GM19023 (cell line): ENCODE results near the gene ELMO1.

Experiments used
- ATAC-seq: cut with Tn5 transposase; IDR thresholded peaks from one replicate; pipeline ENCODE4 v1.9.1; 2021; ENCODE audit warnings: mild to moderate bottlenecking, moderate library complexity; ENCODE audit not compliant: unreplicated experiment

The ELMO1 gene

GRCh38 chr7:37282093-37282444 lies 166.6 kb downstream of the ELMO1 start:
- no peak for ATAC-seq

DNA sequence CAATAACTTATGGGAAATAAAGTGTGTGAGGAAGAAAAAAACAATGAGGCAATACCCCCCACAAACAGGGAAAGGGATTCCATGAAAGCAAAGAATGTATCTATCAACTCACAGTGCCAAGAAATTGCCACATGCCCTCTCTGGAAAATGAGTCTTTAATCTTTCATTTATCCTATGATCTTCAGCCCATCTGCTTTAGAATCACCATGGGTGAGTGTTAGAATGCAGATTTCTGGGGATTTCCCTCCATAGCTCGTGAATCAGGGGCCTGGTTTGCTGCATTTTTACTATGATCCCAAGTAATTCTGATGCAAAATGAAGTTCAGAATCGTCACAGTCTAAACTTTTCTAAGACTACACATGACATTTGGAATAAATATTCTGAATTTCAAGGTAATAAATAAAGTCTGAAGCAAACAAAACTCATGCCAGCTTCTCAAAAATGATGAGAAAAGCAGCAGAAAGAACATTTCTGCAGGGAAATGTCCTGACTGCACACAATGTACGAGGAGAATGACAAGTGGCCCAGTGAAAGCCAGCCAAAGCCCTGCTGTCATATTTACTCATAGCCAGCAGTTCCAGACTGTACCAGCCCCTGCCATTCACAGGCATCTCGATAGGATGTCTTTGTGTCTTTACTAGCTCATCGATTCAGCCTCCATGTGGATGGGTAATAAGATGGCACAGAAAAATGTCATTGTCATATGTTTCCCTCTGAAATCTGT lies 167.1 kb downstream of the ELMO1 start:
- no peak for ATAC-seq

DNA sequence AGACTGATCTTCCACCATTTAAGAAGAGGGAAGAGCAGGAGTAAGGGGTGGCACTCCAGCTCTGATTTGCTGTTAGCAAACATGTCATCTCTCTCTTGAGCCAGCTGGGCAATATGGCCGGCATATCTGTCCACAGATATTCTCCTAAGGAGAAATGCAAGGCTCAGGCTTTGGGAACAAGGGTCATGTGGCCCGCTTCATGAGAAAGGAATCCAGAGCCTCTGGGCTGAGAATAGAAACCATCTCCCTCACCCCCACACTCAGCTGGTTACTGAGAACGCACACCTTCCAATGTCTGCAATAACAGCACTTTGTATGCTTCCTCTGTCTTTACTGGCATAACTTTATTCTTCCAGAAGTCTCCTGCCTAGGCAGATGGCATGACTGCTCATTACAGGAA lies 171.2 kb downstream of the ELMO1 start:
- no peak for ATAC-seq

DNA sequence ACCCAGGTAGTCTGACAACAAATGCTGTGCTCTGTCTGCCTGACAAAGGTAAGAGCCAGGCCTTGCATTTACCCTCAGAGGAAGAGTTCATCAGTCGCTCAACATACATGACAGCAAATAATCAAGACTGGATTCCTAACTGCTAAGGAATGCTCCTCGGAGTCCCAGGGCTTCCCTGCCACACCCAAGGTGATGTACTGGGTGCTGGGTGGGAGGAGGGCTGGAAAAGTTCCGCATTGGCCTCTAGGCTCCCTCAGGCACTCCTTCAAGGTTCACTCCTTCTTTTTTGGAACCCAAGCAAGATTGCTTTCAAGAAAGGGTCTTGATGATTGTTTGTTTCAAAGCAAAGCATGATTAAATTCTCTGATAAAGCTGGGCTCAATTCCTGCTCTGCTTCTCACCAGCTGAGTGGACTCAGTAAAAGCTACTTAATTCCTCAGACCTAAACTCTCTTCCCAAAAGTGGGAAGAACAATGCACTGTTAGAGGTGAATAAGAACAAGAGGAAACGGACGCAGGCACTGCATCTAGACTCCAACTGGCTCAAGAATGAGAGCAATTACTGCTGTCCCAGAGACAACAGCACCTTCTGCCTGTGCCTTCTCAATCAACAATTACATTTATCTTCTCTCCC lies 173.5 kb downstream of the ELMO1 start:
- no peak for ATAC-seq

DNA sequence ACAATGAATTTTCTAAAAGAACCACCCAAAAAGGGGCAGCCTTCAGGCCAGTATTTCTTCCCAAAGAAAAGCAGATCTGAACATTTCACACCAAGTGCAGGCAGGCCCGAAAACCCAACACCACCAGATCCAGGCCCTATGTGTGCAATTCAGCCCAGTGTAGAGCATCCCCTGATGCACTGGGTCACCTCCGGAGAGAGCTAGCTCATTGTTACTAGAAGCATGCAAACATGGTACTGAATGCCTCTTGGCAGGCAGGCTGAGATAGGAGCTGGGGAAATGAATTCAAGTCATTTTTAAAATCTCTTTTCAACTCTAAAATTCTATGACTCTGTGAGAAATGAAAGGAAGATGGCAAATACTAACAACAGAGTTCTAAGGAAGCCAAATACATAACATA lies 174.8 kb downstream of the ELMO1 start:
- ATAC-seq: no peak

DNA sequence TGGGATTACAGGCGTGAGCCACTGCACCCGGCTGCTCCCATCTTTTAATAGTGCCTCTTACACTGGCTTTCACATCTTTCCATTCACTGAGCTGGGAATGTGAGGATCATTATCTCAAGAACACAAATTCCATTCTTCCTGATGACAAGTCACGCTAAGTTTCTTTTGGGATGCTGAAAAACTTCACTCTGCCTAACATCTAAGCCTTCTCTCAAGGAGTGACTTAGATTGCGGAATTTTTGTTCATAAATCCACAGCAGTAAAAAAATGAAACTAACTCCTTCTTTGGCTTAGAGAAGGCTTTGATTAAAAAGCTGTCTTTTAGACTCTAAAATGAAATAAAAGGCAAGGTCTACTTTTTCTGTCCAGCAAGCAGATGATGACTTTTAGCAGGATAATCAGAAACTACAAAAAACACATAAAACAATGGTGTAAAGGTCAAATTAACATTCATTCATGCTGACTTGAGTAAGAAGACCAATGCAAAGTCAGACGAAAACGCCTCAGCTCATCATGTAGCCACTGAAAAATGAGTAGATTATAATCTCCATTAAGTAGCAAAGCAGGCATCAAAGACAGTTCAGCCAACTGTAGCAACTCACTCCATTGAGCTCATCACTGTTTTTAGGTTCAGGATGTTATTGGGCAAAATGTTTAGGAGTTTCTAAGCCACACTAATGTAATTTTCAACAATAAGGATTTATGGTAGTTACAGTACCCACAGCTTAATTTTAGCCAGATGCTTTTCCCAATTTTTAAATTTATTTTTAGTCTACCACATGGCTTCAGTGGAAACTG lies 178.8 kb downstream of the ELMO1 start:
- no peak for ATAC-seq

GRCh38 chr7:37267251-37267650 lies 181.4 kb downstream of the ELMO1 start:
- ATAC-seq: no peak

DNA sequence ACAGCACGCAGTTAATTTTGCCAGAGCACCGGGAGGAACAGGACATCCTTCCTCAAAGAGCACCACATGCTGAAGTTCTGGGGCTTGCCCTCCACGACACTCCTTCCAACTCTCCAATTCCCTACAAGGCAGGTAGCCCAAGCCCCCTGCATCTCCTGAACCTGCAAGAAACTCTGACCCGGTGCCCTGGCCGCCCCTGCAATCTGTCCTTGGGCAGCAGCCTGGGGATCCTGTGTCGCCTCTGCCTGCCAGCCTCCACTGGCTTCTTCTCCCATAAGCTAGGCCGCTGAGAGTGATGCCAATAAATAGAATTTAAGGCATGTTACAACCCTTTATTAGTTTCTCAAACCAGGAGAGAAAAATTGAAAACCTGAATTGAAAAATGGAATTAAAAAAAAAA lies 182.8 kb downstream of the ELMO1 start:
- no peak for ATAC-seq

DNA sequence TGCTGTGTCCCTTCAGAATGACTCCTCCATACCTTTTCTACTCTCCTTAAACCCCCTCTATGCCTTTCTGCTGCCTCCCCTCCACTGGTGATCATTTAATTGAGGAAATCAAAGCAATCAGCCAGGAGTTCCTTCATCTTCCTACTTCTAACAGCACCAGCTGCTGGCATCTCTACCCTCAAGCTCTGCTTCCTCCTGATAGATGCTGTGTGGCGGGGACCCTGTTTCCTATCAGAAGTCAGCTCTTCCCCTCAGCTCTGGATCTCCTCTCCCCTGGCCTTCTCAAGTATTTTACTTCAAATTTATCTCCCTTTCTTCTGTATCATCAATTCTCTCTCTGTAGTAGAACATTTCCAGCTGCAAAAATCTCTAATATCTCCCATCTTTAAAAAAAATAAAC lies 183.7 kb downstream of the ELMO1 start:
- ATAC-seq: no peak

DNA sequence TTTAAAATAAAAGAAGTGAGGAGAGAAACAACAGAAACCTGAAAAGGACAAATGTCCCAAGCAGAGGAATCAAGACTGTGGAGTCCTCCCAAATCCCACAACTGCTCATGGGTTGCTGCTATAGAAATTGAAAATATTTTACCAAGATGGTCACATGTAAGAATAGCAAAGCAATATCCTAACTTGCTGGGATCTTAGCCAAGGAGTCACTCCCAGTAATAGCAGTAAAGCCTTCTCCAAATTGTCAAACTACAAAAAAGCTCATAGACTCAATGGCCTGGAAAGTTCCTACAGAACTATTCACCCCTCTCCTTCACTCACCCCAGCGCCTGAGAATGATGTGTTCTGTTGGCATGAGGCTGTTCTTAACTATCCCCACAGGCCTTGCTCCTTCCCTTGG lies 186.5 kb downstream of the ELMO1 start:
- no peak for ATAC-seq

DNA sequence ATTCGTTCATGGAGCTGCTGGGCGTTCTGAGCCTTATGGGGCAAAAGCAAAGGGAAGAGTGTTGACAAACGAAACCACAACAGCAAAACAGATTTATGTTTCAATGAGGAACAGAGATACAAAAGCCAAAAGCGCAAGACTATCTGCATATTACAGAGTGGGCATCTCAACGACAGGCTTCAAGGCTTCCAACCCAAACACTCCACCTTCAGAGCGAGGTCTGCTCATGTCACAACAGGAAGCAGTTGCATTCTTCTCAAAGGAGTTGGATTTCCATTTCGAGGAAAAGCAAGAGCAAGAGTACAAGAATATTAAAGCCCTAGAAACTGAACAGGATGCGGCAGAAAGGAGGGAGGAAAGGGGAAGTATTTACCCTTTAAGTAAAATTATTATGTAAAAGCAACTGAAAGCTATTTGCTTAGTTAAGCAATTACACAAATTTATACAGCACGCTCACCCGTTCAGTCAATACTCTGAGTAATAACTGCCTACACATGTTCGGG lies 189.3 kb downstream of the ELMO1 start:
- ATAC-seq: no peak

DNA sequence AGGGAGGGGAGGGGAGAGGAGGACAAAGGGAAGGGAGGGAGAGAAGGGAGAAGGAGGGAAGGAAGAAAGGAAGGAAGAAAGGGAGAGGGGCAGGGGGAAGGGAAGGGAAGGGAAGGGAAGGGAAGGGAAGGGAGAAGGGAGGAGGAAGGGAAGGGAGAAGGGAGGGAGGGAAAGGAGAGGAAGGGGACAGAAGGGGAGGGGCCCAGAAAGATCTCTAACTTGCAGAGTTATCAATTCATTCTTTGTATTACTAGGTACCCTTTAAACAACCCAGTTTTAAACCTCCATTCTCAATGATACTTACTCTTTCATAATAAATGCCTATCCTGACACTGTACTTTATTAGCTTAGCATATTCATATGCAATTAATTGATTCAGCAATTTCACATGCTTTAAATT lies 192.0 kb downstream of the ELMO1 start:
- ATAC-seq: no peak

DNA sequence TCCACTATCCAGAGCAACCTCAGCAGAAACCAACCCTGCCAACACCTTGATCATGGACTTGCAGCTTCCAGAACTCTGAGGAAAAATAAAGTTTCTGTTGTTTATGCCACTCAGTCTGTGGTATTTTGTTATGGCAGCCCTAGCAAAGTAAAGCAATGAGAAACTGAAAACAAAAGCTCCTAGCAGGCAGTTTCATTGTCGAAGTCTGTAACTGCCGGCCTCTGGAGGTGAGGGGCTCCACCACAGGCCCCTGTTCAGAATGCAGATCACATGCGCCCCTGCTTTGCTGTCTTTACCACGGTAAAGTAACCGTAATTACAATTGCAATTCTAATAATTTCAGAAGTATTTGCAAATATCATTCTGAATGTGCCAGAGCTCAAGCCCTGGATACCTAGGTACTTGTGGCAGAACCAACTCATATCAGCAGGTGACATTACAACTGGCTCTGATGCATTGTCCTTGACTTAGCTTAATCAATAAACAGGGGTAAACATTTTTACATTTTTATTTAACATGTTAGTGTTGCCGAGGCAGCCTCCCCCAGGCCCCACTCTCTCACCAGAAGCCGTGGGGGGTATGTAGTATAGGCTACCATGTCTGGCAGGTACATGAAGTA lies 193.2 kb downstream of the ELMO1 start:
- no peak for ATAC-seq

GRCh38 chr7:37251222-37251621 lies 197.4 kb downstream of the ELMO1 start:
- no peak for ATAC-seq

DNA sequence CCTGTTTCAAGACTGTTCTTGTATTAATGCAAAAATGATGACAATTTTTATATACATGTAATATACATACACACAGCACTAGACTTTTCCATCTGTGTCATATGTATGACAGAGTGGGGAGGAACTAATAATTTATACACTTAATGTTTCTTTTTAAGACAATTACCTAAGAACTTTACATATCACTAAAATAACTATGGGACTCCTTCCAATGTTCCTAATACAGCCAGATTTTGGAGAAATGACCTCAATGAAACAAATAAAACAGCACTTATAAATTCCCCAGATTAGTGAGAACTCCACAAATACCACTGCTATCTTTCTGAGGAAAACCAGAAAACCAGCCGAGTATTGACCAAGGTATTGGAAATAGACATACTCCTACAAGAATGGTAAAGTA lies 199.4 kb downstream of the ELMO1 start:
- ATAC-seq: no peak

GRCh38 chr7:37248396-37248861 lies 200.2 kb downstream of the ELMO1 start:
- ATAC-seq: no peak

GRCh38 chr7:37247861-37248260 lies 200.8 kb downstream of the ELMO1 start:
- ATAC-seq: no peak

- ATAC-seq: no peak
These were observed 203.1 kb downstream of the ELMO1 start for GRCh38 chr7:37245590-37245989.

DNA sequence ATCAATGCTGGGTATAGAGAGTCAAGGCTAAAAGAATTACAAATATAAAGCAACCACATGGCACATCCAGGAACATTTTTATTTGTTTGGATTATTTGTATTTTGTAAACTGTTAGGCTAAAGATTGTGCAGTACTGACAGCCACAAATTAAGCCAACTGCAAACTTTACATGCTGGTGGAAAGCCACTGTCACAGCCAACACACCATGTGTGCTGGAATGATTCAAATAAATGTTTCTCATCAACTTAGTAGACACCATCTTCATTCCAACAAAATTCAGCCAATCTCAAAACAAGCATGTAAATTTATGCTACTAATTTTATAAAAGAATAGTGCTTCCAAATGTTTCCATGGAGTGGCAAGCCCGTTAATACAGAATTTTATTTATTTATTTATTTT lies 211.8 kb downstream of the ELMO1 start:
- ATAC-seq: no peak

GRCh38 chr7:37235813-37236212 lies 212.9 kb downstream of the ELMO1 start:
- no peak for ATAC-seq

GRCh38 chr7:37234928-37235327 lies 213.7 kb downstream of the ELMO1 start:
- no peak for ATAC-seq
